Transverse colon (tissue), 3 donors: ENCODE measurements around the gene SLC25A43.

Experiments
- EP300 ChIP-seq: sonication (generic); formaldehyde crosslinking; IDR thresholded peaks from one replicate; pipeline ENCODE4 v1.6.1; 2017; ENCODE audit warnings: antibody characterized with exemption, low read depth
- TF ChIP-seq, protein P1 (sequence below), 5 experiments: fragments of 200-600 bp in 3 of 5; fragments of 450-650 bp in 2 of 5; sonication (generic) in 3 of 5; IDR thresholded peaks; 1 replicate in 2 of 5; 2 replicates in 3 of 5; pipeline ENCODE4 v1.5.1; 2016 to 2017; ENCODE audit warnings: antibody characterized with exemption in 5 of 5, inconsistent platforms in 3 of 5, mild to moderate bottlenecking in 2 of 5, moderate library complexity in 1 of 5

DNA sequence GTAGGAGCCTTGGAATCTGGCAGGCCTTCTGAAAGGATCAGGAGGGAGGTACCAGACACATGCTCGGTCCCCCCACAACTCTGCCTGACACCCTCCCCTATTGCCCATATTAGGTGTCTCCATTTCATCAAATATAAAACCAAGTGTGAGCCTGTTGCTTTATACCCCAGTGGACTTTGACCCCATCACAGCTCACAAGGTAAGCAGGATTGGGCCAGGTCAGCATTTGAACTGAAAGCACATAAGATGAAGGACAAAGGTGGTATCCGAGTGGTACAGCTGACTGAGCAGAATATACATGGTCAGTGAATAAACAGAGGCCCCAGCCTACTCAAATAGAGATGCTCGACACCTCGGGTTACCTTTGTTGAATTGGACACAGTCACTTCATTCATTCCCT lies 20.0 kb downstream of the SLC25A43 start:
- TF ChIP-seq, protein P1, sequence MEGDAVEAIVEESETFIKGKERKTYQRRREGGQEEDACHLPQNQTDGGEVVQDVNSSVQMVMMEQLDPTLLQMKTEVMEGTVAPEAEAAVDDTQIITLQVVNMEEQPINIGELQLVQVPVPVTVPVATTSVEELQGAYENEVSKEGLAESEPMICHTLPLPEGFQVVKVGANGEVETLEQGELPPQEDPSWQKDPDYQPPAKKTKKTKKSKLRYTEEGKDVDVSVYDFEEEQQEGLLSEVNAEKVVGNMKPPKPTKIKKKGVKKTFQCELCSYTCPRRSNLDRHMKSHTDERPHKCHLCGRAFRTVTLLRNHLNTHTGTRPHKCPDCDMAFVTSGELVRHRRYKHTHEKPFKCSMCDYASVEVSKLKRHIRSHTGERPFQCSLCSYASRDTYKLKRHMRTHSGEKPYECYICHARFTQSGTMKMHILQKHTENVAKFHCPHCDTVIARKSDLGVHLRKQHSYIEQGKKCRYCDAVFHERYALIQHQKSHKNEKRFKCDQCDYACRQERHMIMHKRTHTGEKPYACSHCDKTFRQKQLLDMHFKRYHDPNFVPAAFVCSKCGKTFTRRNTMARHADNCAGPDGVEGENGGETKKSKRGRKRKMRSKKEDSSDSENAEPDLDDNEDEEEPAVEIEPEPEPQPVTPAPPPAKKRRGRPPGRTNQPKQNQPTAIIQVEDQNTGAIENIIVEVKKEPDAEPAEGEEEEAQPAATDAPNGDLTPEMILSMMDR (IDR thresholded peaks at IDR 0.05) = no peak
- no peak for TF ChIP-seq EP300
